Panc1 (cell line): Measurements from ENCODE around the gene PPP1R3C.

Source experiments
- CTCF ChIP-seq: fragments of 450-650 bp; IDR thresholded peaks from 2 replicates; pipeline ENCODE4 v1.5.1; 2017; ENCODE audit warnings: mild to moderate bottlenecking
- POLR2AphosphoS5 ChIP-seq: IDR thresholded peaks from 2 replicates; pipeline ENCODE4 v1.6.1; 2012; ENCODE audit warnings: mild to moderate bottlenecking, low read depth, low read length, moderate library complexity

DNA sequence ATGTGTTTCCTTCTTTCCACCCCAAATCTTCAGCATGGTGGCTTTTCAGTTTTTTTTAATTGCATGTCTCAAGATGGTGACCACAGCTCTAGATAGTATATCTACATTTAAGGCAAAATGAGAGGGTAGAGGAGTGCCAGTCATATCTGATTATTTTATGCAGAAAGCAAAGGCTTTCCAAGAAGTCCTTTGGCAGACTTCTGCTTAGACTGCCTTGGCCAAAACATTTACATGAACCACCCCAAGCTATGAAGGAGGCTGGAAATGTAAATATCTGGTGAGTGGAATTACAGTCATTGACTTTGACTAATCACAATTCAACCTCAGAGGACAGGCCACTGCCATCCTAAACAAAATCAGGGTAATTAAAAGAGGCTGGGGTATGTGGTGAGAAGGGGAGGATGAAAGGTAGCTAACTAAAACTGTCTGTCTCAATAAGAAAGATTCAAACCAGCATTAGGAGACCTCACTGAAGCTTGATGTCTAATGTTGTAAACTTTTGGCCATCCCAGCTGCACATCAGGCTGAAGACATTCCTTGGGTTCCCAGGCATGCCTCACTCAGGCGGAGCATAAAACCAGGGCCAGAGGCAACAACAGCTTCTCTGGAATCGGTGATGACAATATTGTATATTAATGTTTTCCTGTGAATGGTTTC lies 53.4 kb downstream of the PPP1R3C start:
- no peak for TF ChIP-seq CTCF
- no peak for TF ChIP-seq POLR2AphosphoS5
